HG02938 (cell line): ENCODE data around the gene CSNK1A1.
"Not testable (repeated sequence)": the region's sequence is repeated elsewhere in the genome, so short reads cannot be mapped to it uniquely, and the experiment has no call there.

ENCODE experiments used
- ATAC-seq: cut with Tn5 transposase; IDR thresholded peaks from one replicate; pipeline ENCODE4 v1.9.1; 2021; ENCODE audit warnings: mild to moderate bottlenecking, moderate library complexity; ENCODE audit not compliant: unreplicated experiment

Gene CSNK1A1

DNA sequence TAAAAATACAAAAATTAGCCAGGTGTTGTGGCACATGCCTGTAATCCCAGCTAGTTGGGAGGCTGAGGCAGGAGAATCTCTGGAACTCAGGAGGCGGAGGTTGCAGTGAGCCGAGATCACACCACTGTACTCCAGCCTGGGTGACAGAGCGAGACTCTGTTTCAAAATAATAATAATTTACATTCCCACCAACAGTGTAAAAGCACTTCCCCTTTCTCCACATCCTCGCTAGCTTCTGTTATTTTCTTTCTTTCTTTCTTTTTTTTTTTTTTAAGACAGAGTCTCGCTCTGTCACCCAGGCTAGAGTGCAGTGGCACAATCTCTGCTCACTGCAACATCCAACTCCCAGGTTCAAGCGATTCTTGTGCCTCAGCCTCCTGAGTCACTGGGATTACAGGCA is 89.3 kb downstream of the CSNK1A1 start:
- not testable (repeated sequence) for ATAC-seq

DNA sequence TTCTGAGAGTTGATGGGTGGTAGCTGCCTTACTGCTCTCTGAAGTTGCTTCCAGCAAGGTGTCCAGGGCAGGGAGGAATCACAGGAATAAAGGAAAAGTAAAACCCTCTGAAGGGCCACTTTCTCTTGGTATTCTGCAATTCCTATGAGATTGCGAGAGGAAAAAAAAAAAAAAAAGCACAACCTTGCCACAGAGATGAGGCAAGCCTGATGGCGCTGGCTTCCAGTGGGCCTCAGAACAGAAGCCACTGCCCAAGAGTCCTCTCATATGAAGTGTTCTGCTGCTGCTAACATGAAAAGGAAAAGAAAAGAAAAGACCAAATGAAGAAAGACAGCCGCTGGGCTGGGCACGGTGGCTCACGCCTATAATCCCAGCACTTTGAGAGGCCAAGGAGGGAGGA is 91.3 kb downstream of the CSNK1A1 start:
- no peak for ATAC-seq

DNA sequence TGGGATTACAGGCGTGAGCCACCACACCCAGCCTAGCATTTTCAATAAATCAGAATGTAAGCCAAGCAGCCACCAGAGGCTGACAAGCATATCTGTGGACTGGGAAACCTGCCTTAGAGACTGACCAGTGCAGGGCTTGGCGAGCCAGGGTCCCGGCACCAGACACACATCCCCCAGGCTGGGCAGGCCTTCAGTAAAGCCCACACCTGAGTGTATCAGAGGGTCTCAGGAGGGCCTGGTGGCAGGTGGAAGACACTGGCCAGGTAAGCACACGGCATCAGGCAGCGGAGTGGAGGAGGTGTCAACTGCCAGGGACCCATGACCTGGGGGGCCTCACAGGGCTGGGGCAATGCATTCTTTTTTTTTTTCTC is 93.9 kb downstream of the CSNK1A1 start:
- no peak for ATAC-seq

DNA sequence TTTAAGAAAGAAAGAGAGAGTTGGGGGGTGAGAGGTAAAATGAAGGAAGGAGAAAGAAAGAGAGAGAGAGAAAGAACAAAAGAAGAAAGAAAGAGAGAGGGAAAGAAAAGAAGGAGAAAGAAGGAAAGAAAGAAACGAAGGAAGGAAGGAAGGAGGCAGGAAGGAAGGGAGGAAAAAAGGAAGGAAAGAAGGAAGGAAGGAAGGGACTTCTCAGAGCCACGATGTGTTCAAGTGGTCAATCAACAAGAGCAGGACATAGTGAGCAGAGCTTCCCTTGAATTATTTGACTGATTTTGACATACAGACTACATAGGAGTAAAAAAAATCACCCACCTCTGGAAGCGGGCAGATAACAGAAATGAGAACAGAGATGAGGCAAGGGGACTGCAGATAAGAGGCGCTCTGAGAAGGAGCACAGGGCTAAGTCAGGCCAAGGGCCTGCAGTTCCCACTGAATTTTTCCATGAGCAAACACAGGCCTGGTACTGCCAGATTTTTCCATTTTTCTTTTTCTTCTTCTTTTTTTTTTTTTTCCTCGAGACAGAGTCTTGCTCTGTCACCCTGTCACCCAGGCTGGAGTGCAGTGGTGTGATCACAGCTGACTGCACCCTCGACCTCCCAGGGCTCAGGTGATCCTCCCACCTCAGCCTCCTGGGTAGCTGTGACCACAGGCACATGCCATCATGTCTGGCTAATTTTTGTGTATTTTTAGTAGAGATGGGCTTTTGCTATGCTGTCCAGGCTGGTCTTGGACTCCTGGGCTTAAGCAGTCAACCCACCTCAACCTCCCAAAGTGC is 94.4 kb downstream of the CSNK1A1 start:
- ATAC-seq, result no peak

DNA sequence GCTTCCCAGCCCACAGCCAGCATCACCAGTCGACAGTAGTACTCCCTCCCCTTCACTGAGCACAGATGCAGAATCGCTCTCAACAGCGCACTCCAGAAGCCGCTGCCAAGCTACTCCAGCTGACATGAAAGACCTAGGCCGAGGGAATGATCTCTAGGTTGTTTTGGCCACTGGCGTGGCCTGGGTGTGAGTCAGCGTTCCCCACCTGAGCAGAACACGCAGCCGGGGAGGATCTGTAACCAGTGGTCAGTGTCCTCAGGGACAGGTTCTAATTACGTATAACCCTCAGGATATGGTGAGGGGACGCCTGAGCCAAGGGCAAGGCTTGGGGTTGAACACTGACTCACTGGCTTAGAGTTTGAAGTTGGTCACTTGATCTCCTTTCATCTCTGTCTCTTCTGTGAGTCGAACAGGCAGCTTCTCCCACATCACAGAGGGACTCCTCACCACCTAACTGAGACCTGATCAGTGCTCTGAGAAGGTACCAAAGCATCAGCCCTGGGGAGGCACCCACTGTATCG is 95.3 kb downstream of the CSNK1A1 start:
- ATAC-seq, result no peak

DNA sequence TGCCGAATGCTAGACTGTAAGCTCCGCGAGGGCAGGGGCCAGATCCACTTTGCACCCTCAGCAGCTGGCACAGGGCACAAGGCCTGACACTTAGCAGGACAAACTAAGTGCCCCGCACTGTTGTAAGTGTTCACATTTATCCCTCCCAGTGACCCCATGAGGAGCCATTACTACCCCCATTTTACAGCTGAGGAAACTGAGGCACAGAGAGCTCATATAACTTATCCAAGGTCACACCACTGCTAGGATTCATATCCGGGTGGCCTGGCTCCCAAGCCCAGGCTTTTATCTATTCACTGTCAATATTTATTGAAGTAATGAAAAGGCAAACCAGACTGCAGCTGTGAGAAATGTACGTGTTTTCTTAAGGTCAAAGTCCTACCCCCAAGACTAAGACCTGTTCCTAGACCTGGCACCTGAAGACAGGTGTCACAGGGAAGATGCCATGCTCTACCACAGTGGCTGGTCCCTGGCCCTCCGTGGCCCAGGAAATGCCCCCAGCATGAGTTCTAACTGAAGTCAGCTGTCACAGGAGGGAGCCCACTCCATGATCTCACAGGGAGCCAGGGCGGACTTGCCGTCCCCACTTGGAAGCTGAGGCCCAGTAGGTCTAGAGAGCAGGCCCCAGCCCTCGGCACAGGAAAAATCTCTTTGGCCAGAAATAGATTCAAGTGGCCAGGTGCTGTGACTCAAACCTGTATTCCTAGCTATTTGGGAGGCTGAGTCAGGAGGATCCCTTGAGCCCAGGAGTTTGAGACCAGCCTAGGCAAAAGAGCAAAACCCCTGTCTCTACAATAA is 97.4 kb downstream of the CSNK1A1 start:
- ATAC-seq, result no peak

DNA sequence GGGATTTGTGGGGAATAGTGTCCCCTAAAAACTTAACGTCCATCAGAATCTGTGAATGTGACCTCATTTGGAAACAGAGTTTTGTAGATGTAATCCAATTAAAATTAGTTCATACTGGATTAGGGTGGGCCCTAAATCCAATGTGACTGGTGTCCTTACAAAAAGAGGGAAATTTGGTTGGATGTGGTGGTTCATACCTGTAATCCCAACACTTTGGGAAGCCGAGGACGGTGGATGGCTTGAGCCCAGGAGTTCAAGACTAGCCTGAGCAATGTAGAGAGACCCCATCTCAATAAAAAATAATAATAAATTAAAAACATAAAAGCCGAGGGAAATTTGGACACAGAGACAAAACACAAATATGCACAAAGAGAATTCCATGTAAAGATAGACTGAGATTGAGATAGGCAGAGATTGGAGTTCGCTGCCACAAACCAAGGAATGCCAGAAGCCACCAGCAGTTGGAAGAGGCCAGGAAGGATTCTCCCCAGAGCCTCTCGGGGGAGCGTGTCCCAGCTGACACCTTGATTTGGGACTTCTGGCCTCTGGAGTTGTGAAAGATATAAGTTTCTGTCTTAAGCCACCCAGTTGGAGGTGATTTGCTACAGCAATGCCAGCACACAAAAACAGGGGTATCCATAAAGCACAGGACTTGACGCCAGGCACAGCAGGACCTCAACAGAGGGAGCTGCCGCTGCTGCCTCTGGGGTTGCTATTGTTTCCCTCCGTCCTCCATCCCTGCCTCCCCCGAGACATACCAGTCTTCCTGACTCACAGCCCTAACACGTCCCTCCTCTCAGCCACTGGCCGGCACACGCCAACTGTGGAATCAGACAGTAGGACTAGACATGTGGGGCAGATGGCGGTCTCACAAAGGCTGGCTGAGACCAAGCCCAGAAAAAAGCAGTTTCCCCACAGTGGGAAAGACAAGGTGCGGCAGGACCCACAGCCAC is 98.3 kb downstream of the CSNK1A1 start:
- no peak for ATAC-seq

DNA sequence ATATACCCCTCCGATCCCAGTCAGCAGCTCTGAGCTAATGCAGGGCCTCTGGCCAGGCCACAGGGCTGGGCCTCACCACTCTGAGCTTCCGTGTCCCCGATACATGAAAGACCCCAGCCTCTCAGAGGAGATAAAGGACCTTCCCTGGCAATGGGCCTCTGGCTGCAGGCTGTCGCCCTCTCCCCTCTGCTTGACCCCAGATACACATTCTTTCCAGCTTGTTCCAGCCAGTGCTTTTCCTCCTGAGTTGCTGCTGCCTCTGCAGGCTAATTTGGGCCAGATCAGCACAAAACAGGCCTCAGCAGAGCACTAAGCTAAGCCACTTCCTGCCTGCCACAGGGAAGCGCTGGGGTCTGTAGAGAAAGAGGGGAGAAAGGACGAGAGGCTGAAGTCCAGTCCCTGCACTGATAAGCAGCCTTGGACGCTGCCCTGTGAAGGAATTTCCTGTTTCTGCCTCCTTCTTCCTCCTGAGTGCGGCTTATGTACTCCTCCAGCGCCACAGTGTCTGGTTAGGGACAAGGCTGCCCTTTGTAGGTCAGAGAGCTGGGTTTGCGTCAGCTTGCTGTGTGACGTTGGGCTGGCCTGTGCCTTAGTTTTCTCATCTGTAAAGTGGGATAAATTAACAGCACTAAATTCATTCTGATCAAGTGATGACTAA is 99.1 kb downstream of the CSNK1A1 start:
- no peak for ATAC-seq

DNA sequence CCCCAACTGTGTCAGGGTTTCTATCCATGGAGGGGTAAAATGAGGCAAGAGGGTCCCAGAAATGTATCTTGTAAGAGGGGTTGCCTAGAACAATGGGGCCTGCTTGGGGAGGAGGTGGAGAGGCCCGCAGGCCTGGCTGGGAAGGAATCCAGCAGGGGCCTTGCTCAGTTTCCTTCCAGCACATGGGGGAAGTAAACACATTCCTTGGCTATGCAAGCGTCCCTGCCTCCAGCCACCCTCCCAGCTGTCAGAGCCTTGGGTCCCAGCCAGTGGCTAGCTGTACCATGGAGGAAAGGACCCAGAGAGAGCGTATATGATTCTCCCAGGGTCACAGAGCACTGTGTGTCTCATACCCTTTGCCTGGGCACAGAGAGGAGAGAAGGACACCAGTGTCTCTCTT is 101.0 kb downstream of the CSNK1A1 start:
- no peak for ATAC-seq

DNA sequence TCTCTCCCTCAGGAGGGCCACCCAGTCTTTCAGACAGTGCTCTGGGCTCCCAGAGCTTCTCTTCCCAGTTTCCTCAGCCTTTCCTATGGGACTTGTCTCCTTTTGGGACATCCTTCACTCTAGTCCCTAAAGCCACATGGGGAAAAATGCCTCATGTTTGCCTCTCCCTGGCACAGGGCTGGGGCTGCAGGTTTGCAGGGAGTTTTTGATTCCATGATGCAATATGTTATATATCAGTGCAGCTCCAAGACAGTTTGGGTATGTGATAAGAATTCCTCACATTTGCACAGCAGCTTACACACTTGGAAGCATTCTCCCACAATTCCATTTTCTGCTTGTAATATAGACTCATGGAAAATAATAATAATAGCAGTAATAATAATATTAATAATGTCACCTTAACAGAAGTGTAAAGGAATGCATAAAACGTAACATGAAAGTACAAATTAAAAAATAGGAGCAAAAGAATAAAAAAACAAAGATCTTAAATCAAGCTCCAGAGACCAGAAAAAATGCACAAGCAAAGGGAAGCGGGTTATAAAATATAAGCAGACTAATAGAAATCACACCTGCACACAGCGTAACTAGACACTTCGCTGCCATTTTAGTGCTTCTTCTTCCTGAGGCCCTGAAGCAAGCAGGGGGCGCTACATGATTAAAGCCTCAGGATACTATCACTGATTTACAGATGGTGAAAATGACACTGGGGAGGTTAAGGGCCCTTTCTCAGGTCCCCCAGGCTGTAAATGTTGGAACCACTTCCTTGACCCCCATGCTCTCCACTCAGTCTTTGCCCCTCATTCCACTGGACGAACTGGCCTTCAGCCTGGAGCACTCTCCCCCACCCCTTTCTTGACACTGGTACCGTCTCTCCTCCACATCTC is 102.2 kb downstream of the CSNK1A1 start:
- ATAC-seq, result no peak

DNA sequence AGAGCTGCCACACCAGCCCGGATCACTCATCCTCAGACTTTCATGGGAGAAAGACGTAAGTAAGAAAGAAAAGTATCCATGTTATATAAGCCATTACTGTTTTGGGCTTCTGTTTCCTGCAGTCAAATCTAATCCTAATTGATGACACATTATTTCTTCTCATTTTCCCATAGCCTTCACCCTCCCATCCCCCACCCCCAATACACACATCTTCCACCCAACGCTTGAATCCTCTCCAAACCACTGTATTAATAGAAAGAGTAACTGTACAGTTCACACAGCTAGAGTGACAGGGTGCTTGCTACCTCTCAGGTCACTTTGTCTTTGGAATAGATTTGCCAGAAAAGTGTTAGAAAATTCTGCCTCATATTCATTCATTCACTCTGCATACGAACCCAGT is 102.8 kb downstream of the CSNK1A1 start:
- ATAC-seq, result no peak

DNA sequence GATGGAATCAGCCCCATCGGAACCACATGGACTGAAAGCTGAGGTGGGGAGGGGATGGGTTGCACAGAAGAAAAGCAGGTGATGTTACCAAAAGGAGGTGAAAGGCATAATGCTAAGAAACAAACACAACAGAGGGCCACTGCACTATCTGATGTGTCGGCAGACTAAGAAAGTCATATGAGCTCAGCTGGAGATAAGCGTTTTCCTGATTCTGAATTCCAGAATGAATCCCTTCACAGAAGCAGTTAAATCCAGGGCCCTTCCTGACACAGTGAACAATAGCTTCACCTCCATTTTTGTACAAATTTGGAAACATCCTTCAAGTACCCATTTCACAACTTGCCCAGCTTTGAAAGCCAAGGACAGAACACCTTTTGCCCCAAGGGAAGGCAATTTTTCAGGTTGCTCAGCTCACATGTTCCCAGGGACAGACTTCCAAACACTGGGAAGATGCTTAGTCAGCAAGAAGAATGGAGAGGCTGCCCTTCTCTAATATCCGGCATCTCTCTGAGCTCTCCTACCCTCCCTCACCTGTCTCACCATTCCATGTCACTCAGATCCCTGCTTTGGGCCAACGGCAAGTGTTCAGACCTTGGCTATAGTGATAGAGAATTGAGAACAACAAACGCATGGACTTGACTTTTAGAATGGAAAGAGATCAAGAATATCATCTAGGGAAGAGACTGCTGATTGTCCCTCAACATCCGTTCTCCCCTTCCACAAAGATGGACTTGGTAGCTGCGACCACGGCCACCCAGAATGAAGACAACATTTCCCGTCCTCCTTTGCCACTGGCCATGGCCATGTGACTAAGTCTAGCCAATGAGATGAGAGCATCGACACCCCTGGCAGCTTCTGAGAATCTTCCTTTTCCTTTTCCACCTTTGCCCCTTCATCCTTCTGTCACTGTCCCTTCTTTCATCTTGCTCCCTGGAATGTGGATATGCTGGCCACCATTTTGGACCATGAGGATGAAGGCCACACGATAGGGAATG is 103.6 kb downstream of the CSNK1A1 start:
- ATAC-seq, result no peak

DNA sequence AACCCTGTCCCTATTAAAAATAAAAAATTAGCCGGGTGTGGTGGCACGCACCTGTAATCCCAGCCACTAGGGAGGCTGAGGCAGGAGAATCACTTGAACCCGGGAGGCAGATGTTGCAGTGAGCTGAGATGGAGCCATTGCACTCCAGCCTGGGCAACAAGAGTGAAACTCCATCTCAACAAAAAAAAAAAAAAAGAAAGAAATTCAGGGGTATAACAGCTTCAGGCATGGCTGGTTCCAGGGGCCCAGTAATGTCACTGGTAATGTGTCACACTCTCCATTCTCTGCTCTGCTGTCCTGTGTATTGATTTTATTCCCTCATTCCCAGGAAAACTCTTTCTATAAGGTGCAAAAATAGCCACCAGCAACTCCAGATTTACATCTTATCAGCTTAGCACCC is 104.4 kb downstream of the CSNK1A1 start:
- not testable (repeated sequence) for ATAC-seq

DNA sequence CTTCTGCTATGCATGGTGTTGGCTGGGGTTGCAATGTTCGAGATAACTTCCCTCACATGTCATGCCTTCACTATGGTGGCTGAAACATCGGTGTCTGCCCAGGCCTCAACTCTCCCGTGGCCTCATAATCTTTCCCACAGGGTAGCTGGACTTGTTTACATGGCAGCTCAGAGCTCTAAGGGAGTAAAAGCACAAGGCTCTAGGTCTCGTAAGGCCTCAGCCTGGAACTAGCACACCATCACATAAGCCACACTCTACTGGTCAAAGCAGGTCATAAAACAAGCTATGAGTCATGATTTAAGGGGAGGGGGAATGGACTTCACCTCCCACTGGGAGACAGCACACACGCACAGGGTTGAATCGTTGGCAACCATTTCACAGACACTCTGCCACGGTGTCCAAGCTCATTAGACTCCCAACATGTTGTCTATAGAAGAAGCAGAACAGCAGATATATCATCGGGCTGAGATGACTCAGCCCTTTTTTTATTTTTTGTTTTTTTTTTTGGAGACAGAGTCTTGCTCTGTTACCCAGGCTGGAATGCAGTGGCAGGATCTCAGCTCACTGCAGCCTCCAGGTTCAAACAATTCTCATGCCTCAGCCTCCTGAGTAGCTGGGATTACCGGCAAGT is 105.4 kb downstream of the CSNK1A1 start:
- ATAC-seq, result no peak

DNA sequence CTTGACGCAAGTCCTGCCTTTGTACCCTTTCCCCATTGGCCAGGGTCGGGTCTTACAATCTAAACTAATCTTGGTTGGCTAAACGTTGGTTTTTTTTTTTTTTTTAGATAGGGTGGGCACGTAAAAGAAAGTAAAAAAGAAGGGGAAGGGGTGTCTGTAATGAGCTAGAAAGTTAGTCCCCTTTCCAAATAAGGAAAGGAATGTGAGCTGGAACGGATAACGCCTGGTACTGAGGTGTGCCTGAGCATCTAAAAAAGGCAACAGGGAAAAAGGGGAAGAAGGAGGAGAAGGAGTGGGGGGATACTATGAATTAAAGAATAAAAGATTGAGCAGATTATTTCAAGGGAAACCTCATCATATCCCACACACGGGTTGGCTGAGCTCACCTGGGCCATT is 105.9 kb downstream of the CSNK1A1 start:
- no peak for ATAC-seq

DNA sequence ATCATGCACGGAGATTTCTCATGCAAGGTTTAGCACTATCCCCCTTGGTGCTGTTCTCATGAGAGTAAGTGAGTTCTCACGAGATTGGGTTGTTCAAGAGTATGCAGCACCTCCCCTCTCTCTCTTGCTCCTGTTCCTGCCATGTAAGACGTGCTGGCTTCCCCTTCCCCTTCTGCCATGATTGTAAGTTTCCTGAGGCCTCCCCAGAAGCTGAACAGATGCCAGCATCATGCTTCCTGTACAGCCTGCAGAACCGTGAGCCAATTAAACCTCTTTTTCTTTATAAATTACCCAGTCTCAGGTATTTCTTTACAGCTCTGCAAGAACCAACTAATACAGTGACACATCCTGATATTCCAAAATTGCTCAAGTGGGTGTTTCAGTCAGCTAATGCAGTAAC is 106.8 kb downstream of the CSNK1A1 start:
- not testable (repeated sequence) for ATAC-seq

DNA sequence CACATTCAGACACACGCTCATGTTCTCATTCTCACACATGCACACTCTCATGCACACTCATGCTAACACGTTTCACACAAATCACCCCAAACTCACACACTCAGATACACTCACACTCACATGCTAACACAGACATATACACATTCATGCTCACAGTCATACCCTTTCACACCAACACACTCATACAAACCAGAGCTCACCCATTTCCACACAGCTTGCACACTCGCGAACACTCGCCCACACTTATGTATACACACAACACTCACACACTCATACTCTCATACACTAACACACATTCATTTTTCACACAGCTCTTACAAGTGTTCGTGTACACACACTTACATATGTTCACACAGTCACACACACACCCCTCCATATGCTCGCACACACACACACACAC is 108.0 kb downstream of the CSNK1A1 start:
- no peak for ATAC-seq
